Measurements from ENCODE around the gene UQCRQ. TPM values are rescaled to one million over a fixed set of nuclear protein-coding genes. Genes with fewer than 3 reads are reported as not detected.

The UQCRQ gene
- total RNA-seq, 1 experiment from 2014 or later, result 330 TPM

DNA sequence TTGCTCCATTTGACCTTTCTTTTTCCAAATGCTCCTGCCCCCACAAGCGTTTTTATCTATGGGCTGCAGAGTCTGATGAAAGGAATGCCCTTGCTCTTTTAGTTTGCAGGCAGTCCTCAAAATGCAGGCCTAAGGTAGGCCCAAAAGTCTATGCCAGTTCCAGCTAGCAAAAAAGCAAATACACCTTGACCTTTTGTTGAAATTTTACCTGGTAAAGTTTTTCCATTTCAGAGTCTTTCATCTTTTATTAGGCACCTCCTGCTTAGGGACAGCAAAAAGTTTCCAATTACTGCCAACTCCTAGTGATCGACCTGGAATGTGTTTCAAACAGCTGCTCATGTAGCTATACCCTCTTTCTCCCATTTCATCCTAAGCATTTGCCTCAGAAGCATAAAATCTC lies 4.4 kb downstream of the UQCRQ start:
- DNase-seq (ENCODE audit: low read depth), result no peak

DNA sequence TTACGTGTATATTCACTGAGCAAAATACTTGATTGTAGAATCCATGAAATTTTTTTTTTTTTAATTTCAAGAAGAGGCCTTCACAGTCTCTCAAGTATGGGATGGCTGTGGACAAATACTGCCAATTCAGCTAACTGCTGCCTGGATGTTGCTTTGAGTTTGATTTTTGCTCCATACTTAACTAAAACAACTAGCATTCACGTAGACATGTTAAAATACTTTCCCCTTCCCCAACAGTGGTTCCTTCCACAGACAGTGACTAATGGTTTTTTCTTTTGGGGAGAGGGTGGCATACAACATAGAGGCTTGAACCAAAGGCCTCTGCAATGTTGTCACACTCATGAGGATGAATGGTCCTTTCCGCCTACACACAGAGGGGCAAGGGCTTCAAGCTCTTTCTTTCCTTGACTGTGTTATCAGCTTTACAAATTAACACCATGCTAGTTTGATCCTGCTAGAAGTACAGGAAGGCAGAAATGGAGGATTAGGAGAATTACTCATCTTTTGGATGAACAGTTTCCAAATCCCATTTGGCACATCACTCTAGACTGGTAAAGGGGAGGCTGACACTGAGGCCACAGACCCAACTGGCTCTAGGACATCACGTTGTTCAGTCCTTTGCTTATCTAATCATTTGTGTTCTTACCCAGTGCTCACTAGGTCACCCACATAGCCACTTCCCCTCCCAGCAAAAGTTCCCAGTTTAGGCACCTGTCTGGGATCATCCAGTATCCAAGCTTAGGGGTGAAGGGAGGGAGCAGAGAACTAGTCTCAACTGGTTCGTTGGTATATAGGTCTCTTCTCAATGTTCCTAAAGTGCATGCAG lies 5.2 kb downstream of the UQCRQ start:
- no peak for DNase-seq (ENCODE audit: low read depth)

DNA sequence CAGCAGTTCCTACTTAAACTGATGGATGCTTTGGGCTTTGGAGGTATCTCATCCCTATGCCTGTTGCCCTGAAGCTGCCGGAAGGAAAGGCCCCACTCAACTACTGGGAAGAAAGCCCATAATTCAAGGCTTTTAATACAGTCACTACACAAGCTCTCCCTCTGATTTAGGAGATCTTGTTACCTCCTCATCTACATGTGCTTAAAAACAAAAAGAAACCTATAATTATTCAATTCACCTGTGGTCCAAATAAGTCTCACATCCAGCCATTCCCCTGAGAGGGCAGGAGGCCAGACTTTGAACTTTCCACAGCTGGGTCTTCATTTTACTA lies 6.3 kb downstream of the UQCRQ start:
- no peak for DNase-seq (ENCODE audit: low read depth)

DNA sequence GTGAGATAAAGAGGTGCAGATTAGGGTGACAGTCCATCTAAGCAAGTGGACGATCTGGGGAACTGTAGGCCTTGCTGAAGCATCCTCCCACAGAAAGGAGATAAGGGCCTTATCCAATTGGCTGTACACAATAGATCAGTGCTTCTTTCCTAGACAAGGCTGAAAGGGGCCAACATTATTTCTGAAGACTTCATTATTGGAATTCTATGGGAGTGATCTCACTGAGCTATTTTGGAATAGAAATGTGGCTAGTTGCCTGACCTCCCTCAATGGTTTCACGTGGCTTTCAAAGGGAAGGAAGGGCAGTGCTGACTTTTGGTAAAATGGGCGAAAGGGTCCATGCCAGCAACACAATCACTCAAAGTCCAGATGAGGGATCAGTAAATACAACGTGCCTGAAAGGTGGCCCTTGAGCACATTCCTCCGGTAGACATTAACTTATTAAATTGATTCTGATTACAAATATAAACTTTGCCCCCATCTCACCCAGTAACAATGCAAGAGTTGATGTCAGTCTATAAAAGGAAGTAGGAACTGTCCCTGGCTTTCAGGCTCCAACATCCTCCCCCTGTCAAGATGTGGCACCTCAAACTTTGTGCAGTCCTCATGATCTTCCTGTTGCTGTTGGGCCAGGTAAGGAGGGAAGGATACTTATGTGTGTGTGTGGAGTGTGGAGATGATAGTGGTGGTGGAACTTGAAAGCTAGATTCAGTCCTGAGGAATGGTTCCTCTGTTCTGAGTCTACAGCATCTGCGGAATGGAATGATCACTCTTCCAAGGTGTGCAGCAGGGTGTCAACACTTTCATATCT lies 6.9 kb downstream of the UQCRQ start, which contains the start of gene LEAP2:
LEAP2 (plus strand) TSS at position 550 of the 811 bp plus-strand sequence; CDS start at position 577, 27 bp downstream.
- DNase-seq (ENCODE audit: low read depth), result no peak

DNA sequence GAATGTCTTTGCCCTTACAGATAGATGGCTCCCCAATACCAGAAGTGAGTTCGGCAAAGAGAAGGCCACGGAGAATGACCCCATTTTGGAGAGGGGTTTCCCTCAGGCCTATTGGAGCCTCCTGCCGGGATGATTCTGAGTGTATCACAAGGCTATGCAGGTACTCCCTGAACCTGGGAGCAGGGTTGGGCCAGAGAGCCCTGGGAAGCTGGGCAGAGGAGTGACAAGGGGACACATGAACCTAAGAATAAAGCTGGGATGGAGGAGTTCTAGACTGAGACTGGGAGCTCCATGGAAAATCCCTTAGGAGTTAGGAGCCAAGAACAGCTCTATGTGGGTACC lies 7.5 kb downstream of the UQCRQ start:
- DNase-seq (ENCODE audit: low read depth), result no peak

DNA sequence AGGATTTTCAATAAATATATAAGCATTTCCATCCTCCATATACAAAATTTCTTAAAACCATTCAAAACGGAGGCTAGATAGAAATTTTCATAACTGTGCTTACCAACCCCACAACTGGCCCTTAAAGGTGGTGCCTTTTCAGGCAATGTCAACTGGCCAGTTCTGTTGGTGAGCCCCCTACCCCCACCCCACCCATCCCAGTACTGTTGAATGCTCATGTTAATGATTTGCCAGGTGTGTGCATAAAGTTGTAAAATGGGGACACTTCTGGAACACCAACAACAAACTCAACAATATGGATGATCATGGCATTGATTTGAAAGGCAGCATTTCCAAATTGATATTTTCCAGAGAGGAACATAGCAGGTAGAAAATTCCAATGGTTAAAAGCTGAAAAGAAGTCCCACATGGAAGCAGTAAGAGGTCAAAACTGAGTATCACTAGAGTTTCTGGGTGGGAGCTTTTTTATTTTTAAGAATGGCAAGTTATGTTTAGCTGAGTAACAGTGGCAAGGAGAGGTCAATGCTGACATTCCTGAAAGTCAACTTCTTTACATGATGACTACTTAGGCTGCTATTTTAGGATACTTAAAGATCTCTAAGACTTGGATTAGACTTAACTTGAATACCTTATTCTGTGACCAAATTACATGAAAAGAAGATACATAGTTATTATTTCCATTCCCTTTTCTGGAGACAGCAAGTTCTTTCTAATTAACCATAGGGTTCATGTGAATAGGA lies 9.7 kb downstream of the UQCRQ start:
- DNase-seq (ENCODE audit: low read depth), result no peak

DNA sequence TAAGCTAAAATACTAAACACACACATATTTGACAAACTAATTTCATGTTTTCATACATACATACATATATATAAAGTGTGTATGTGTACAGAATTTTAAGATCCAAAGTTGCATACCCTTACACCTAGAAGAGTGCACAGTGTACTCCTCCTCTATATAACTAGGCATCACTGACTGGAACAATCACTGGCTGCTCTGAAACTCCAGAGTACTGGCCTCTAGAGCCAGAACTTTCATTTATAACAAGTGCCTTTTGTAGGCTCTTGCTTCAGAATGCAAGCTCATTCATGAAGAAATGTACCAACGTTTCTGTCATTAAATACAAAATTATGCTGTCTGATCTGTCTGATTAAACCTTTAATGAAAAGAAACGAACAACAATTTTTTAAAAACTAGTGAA lies 11.0 kb downstream of the UQCRQ start:
- DNase-seq (ENCODE audit: low read depth), result no peak

DNA sequence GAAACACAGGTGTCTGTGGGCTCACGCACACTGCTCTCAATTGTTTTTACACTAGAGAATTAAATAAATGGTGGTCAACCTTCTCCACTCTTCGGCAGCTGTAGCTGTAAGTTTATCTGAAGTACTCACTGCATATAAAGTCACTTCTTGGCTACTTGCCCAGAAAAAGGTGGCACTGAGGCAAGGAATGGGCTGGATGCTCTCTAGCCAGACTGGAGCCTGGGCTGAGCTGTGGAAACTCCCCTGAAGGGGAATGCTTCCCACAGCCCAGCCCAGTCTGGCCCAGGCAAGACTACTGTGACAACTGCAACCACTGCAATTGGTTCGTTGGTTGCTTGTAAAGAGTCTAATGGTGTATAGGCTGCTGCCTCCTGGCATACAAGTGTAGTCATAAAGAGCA lies 11.5 kb downstream of the UQCRQ start:
- DNase-seq (ENCODE audit: low read depth), result peak; percentile 29

DNA sequence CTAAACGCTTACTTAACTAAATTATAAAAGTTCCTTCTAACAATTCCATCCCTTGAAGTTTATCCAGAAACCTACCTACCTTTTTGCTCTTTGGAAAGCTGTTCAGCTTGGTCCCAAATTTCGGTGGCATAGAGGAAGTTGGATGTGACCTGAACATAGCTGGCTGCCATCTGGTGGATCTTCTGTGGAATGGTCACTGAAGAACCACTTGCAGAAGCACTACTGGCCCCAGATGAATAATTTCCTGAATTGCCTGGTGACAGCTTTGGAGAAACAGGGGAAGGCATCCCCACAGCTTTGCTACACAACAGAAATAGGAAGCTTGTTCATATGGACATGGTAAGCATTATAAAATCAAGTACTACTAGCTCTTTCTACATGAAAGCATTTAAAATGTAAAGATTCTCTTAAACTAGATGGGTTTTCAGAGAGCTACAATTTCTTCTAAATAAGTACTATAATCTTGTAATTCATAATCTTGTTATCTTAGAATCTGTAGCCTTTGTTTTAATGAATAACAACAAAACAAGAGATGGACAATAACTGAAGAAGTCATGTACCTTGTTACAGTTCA lies 16.9 kb downstream of the UQCRQ start:
- peak; percentile 67 for DNase-seq (ENCODE audit: low read depth)

DNA sequence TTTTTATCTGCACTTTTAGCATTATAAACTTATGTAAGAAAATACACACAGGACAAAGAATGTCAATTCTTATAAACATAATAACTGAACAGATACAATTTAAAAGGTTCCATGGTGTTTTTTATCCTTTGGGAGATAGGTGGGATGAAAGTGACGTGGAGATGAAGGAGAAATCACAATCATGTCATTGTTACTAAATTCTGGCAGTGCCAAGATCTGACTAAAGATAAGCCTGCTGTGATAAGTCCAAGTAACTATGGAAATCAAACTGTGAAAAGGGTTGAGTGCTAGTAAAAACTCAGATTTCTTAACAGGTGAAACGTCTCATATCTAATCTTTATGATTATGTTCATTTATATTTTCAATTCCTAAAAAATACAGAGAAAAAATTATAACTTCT lies 18.1 kb downstream of the UQCRQ start:
- no peak for DNase-seq (ENCODE audit: low read depth)

DNA sequence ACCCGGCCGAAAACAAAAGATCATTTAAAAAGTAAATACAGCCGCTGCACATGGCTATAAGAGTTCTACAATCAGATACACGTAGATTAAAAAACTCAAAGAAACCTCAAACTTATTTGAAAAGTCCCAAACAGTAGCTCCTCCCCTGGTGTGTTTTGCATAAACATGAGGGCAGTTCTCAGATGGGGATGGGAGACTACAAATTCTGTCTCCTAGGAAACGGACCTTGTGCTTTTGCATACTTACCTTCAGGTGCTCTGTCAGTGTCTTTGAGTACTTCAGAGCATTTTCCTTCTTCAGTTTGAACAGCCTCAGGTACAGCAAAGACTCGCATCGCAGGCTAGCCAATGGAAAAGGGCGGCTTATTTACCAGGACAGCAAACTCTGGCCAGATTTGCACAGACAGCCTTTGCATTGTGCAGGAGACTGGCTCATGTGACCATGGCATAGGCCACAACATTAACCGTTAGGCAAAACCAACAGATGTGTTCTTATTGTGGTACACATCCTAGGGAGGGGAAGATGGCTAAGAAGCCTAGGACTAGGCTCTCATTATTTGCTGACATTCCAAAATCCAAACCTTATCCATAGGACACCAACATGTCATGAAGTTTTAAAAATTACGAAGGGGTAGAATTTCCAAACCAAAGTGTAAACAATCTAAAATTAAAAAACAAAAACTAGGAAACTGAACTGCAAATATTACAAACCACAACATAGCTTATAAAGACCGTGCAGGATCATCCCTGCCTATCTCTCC lies 19.8 kb downstream of the UQCRQ start:
- no peak for DNase-seq (ENCODE audit: low read depth)

DNA sequence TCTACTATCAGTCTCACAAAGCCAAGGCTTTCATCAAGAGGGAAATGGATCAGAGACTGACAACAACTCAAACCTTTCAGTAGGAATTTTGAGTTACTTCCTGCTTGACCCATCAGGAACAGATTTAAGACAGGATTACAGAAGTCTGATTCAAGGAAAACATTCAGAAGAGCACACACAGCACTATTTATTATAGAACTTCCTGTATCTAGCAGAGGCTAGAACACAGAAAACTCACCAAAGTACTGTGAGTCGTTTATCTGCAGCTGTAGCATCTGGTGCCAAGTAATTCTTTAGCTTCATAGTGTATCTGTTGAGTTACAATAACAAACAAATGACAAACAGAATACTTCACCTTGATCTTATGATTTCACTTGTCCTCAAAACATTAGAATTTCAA lies 20.8 kb downstream of the UQCRQ start:
- DNase-seq (ENCODE audit: low read depth), result no peak

DNA sequence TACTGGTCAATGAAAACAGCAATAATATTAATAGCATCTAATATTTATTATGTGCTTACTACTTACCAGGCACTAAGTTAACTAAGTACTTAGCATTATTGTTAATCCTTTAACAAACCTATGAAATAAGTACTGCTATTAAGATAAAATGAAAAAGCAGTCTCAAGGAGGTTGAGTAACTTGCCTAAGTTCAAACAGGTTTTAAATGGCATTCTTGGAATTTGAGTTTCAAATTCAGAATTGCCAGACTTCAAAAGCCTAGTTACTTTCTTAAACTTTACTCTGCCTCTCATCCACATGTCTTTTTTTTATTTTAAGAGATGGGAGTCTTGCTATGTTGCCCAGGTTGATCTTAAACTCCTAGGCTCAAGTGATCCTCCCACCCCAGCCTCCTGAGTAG lies 23.1 kb downstream of the UQCRQ start:
- no peak for DNase-seq (ENCODE audit: low read depth)

DNA sequence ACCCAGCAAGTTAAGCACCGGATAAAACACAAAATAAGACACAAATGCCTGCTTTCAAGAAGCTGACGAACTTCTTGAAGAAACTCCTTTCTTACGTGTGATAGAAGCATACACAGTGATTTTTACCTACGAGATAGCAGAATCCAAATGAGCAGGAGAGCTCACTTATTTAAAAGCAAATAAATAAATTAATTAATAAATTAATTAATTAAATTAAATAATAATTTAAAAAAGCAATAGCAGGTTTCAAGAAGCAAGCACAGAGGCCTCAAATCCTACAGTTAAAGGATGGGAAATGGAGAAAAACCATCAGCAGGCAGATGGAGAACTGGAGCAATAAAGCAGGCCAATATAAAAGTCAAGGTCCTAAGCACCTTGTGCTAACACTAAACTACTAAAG lies 24.4 kb downstream of the UQCRQ start:
- DNase-seq (ENCODE audit: low read depth), result no peak

DNA sequence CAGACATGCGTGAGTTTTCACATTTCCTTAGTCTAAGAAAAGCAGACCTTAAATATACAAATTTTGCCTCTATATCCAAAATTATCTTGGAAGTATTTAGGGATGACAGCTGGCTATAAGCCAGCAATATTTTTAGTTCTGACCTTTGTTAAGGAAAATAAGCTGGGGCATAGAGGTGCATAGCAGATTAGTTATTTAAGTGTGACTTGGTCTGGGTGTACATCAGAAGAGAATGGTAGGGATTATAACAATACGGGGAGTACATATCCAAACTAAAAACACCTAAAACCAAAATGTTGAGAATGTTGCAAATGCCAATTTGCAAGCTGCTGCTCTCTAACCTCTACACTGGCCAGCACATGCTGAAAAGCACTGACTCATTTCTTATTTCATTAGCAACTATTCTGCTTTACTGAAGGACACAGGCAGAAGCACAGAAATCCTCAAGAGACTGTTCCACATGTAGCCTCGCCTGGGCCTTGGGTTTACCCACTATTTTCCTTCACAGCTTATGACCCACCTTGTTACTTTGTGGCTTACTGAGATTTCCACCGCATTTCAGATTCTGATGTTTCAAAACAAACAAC lies 29.4 kb downstream of the UQCRQ start:
- DNase-seq (ENCODE audit: low read depth), result no peak

DNA sequence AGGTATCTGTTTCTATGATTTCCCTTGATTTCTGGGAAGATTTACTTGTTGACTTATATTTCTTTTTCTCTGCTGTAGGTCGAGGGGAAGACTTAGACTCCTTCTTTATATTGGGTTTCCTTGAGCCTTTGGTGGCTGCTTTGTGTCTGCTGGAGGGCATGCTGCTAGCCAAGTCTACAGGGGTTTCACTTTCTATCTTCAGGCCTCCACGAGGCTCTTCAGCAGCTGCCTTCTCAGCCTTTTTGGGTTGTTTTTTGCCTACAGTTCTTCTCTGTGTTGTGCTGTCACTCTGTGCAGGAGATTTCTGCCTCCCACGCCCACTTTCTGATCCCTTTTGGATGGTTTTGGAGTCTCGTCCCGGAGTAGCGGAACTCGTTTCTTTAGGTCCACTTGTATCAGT lies 30.2 kb downstream of the UQCRQ start:
- DNase-seq (ENCODE audit: low read depth), result no peak

DNA sequence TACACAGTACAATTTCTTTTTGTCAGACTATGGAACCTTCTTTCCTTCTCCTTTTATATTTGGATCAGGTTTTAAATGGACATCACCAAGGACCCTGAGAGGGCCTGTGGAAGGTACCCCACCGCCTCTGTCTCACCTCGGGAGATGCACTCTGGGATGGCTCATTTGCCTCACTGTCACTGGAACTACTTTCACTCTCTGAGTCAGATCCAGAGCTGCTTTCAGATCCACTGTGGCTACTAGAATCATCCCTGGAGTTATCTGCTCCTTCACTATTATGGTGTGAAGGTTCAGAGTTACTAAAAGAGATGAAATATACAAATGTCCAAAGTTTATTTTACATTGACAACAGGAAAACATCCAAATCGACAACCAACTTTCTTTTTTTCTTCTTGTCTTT lies 31.7 kb downstream of the UQCRQ start:
- no peak for DNase-seq (ENCODE audit: low read depth)

DNA sequence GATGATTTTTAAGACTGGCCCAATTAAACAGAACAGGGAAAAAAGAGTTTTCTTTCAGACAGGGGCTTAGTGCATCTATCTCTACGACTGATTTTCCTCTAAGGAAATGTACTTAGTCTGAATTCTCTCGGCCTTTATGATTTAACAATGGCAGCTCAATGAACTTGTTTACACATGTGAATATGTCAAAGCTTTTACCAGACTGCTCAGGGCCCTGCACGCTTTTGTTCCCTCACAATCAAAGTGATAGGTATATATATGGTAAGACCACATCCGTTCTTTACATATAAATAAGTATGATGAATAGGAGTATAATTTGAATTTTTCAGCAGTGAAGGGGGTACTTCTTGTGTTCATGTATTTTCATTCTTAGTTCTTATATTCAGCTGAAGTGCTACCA lies 34.6 kb downstream of the UQCRQ start:
- DNase-seq (ENCODE audit: low read depth), result no peak

DNA sequence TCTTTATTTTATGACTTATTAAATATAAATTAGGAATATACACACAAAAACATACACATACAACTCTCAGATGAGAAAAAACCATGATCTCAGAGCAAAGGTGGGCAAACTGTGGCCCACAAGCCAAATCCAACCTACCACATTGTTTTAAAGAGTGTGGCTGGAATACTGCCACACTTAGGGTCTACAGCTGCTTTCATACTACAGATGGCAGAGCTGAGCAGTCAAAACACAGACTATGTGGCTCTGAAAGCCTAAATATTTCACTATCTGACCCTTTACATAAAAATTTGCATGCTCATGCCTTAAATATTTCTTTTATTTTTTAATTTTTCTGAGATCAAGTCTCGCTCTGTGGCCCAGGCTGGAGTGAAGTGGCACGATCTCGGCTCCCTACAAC lies 35.3 kb downstream of the UQCRQ start:
- no peak for DNase-seq (ENCODE audit: low read depth)

DNA sequence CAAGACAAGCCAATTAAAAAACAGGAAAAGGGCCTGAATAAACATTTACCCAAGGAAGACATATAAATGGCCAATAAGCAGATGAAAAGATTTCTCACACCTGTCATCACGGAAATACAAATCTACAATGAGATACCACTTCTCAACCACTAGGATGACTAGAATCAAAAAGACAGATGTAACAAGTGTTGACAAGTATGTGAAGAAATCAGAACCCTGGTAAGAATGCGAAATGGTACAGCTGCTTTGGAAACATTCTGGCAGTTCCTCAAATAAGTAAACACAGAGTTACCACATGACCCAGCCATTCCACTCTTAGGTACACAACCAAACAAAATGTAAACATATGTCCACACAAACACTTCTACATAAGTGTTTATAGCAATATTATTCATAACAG lies 39.5 kb downstream of the UQCRQ start:
- DNase-seq (ENCODE audit: low read depth), result no peak

DNA sequence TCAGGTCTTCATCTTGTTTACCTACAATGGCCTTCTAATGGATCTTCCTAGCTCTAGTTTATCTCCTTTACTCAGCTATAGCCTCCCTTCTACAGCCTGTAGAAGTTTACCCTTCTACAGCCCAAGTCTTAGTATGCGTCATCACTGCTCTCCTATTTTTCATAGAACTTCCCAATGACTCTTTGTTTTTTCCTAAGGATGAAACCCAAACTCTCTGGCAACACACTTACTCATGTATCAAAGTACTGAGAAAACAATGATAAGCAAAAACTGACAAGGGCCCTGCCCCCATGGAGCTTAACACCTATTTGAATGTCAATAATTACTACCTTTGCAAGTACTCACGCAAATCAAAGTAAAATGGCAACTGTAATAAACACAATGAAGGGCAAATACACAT lies 40.7 kb downstream of the UQCRQ start:
- DNase-seq (ENCODE audit: low read depth), result no peak

All from RPMI7951 (cell line).